HG03097 (cell line): Measurements from ENCODE around the gene CAMTA1.

Experiments used
- ATAC-seq: cut with Tn5 transposase; IDR thresholded peaks from one replicate; pipeline ENCODE4 v1.9.1; 2021; ENCODE audit not compliant: unreplicated experiment, low FRiP score

Gene CAMTA1

GRCh38 chr1:7550261-7550865 is 765.1 kb downstream of the CAMTA1 start:
- ATAC-seq = no peak

GRCh38 chr1:7550981-7551380 is 765.7 kb downstream of the CAMTA1 start:
- ATAC-seq = no peak

GRCh38 chr1:7551442-7551841 is 766.2 kb downstream of the CAMTA1 start:
- ATAC-seq = no peak

- no peak for ATAC-seq
These were observed 767.1 kb downstream of the CAMTA1 start for GRCh38 chr1:7552402-7552801.

GRCh38 chr1:7553042-7553690 is 767.9 kb downstream of the CAMTA1 start:
- ATAC-seq = no peak

- ATAC-seq = no peak
These were observed 769.4 kb downstream of the CAMTA1 start for GRCh38 chr1:7554385-7555235.

- ATAC-seq = no peak
These were observed 770.3 kb downstream of the CAMTA1 start for GRCh38 chr1:7555391-7556185.

- ATAC-seq = no peak
These were observed 772.1 kb downstream of the CAMTA1 start for GRCh38 chr1:7557301-7557891.

GRCh38 chr1:7558041-7558461 is 772.8 kb downstream of the CAMTA1 start:
- ATAC-seq = no peak

- ATAC-seq = no peak
These were observed 773.2 kb downstream of the CAMTA1 start for GRCh38 chr1:7558481-7558880.

GRCh38 chr1:7558921-7559869 is 773.9 kb downstream of the CAMTA1 start:
- no peak for ATAC-seq

- no peak for ATAC-seq
These were observed 774.9 kb downstream of the CAMTA1 start for GRCh38 chr1:7560128-7560527.

- no peak for ATAC-seq
These were observed 775.4 kb downstream of the CAMTA1 start for GRCh38 chr1:7560601-7561181.

GRCh38 chr1:7561331-7561921 is 776.2 kb downstream of the CAMTA1 start:
- ATAC-seq = no peak

GRCh38 chr1:7561936-7562728 is 776.9 kb downstream of the CAMTA1 start:
- no peak for ATAC-seq

- ATAC-seq = no peak
These were observed 777.7 kb downstream of the CAMTA1 start for GRCh38 chr1:7562729-7563605.

GRCh38 chr1:7564137-7564536 is 778.9 kb downstream of the CAMTA1 start:
- ATAC-seq = no peak
